Stimulated activated CD8-positive, alpha-beta memory T cell treated with anti-CD3 and anti-CD28 coated beads, Interleukin-4, amount 100 ng/mL, for 48 hours (primary cell): ENCODE results near the gene CDH4.

Experiments
- DNase-seq: peaks from one replicate; pipeline ENCODE4 v3.0.0-alpha.2; 2020

The CDH4 gene

DNA sequence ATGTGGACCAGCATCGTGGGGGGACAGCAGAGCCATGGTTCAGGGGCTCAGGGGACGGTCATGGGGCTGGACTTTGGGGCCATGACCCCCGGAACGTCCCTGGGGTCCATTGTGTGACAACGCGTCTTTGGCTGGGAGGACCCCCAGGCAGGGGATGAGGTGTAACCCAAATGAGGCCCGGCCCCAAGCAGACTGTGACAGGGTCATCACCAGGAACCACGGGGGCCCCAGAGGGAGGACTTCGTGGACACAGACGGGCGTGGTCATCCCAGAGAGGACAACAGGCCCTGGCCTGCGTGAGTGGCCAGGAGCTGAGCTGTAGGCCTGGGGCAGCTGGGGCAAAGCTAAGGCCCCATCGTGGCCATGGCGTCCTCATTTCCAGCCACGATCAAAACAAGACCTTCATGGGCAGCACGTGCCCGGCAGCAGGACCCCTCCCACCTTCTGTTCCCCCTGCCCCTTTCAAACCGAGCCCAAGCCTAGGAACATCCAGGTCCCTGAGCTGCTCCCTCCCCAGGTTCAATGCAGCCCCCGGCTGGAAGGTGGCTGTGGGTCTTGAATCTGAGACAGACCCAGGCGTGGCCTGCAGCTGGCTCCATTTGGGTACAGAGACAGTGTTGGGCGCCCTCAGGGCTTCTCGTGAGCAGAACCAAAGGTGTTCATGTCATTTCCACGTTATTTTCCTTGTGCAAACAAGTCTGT is 625.9 kb downstream of the CDH4 start:
- no peak for DNase-seq

DNA sequence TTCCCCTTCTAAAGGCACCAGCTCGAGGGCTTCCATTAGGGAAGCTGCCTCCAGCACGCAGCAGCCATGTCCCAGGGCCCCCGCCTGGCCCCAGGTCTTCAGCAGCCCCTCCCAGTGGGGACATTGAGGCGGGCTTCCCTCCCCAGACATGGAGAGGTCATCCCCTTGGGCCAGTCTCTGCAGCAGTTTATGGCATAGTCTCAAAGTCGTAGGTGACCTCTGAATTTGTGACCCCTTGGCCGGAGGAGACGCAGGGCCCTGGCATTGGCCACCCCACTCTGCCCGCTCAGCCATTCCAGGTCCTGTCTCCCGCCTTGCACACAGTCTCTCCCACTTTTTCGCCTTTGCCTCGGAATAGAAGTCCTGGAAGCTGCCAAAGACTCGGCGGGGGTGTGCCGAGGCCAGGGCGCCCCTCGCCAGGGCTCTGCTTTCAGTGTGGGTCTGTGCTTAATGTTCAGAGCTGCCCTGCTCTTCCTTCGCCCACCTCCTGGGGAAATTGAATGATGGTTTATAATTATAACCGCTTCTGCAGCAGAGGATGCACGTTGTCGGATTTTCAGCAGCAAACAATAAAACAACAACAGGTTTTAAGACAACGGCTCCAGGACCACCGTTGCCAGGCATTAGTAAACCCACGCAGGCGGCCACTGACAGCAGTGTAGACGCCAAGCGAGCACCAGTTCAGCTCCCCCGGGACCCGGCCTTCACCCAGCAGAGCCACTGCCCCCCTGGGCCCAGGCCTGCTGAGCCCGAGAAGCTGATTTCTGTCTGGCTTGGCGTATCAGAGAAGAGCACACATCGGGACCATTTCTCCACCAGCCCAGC is 626.6 kb downstream of the CDH4 start:
- no peak for DNase-seq

DNA sequence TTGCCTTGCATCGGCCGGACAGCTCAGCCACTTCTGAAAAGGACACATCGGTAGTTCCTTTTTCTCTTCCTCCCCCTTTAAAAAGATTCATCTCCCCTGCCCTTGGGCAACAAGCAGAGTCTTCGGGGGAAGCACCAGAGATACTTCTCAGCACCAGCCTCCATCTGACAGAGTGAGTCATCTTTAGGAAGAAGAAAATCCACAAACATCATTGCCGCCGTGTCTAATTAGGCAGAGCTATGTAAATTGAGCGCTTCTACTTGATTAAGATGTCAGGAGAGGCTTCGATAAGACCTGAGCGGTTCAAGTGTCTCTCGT is 627.2 kb downstream of the CDH4 start:
- DNase-seq = no peak

DNA sequence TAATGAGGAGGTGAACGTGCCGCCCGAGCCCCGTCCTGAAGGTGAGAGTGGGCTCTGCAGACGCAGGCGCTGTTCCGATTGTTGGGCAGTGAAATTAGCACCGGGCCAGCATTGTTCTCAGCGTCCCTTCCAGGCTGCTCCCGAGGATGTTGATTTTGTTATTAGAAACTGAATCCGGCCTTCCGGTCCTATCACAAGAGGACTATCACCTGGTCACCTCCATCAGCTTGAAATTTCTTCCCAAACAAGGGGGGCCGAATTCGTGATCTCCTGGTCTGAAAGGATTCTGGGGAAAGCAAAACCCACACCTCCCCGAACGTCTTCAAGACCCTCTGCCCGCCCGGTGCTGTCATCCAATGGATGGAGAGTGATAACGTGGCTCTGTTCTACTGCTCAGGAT is 627.6 kb downstream of the CDH4 start:
- DNase-seq = no peak

DNA sequence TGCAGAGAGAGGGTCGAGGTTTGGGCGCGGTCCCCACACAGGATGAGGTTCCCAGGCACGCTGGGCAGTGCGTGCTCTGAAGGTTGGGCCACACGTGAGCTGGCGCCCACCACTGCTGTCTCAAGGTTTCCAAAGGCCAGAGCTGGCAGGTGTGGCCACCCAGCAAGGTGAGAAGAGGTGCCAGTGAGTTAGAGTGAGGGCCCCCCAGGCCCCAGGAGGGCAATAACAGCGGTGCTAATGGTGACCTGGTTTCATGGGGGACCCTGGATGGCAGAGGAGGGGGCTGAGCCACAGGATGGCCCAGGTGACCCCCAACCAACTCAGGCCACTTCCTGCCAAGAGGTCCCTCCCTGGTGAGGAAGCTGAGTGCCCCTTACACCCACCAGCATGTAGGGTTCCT is 628.6 kb downstream of the CDH4 start:
- no peak for DNase-seq

DNA sequence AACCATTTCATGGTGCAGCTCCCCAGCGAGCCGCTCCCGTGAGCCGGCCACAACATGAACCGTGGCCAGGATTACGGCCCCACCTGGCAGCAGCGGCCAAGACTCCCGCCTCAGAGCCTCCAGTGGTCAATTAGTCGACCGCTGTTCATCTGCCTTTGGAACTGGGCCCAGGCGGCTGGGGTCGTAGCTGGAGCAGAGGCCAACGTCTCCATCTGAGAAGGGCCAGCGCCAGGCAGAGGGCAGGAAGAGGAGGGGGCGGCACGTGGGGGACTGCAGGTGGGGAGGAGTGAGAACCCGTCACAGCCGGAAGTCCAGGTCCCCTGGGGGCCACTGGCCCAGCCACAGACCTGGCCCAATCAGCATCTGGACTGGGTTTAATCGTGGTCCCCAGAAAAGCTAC is 629.4 kb downstream of the CDH4 start:
- DNase-seq = no peak

DNA sequence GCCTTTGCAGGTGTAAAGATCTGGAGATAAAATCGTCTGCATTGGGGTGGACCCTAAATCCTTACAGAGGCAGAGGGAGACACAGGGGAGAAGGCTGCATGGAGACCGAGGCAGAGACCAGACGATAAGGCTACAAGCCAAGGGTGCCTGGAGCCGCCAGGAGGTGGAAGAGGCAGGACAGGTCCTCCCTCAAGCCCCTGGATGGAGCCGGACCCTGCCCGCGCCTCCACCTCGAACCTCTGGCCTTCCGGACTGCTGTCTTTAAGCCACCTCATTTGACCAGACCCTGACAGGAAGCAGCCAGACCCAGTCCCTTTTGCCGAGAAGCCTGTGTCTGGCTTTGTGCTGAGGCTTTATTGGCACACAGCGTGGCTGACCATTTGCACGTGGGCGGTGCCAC is 629.8 kb downstream of the CDH4 start:
- no peak for DNase-seq

DNA sequence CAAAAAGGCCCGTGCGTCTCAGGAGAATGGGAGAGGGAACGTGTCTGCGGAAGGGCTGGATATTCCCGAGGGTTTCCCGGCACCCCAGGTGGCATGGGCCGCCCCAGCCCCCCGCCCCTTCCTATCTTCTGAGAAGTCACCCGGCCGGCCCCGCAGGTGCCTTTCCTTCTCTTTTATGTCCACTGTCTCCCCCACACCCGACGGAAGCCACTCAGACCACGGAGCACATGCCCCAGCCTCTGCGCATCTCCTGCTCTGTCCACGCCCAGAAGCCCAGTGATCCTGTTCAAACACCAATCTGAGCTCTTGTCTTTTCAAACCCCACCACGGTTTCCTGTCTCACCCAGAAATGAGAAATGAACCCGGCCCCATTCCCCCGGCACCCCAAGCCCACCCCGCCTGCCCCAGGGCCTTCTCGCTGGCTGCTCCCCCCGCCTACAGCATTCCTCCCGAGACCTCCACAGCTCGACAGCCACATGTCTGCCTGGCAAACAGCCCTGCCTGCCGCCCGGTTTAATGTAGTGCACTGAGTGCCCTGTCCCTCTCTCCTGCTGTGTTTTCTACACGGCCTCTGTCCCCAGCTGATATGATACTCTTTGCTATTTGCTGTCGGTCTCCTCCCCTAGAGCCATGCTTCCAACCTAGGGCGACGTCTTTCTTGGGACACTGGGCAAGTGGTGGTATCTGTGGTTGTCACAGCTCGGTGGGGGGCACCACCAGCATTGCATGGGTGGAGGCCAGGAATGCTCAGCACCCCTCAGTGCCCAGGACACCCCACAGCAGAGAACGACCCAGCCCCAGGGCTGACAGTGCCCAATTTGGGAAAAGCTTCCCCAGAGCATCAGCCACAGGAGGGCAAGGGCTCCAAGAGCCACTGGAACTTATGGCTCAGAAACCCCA is 630.9 kb downstream of the CDH4 start:
- DNase-seq = no peak

DNA sequence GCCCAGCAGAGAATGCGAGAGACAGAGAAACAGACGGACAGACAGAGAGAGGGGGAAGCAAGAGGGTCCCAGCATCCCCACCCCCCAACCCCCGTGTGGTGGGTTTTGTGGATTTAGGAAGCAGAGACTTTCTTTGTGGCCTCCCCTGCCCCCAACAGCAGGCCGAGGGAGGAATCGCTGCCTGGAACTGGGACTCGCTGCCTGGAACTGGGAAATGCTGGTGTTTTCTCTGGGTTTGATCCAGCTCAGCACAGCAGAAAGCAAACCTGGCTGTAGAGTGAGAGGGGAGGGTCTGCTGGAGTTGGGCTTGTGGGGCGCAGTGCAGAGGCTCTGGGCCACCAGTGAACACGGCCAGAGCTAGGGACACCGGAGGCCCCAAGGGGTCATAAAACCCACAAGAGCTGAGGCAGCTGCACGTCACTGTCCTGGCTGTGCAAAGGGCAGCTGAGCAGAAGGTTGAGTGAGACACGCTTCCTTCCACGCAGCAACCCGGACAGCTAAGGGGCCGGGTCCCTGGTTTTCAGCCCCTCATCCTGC is 631.9 kb downstream of the CDH4 start:
- DNase-seq = no peak

DNA sequence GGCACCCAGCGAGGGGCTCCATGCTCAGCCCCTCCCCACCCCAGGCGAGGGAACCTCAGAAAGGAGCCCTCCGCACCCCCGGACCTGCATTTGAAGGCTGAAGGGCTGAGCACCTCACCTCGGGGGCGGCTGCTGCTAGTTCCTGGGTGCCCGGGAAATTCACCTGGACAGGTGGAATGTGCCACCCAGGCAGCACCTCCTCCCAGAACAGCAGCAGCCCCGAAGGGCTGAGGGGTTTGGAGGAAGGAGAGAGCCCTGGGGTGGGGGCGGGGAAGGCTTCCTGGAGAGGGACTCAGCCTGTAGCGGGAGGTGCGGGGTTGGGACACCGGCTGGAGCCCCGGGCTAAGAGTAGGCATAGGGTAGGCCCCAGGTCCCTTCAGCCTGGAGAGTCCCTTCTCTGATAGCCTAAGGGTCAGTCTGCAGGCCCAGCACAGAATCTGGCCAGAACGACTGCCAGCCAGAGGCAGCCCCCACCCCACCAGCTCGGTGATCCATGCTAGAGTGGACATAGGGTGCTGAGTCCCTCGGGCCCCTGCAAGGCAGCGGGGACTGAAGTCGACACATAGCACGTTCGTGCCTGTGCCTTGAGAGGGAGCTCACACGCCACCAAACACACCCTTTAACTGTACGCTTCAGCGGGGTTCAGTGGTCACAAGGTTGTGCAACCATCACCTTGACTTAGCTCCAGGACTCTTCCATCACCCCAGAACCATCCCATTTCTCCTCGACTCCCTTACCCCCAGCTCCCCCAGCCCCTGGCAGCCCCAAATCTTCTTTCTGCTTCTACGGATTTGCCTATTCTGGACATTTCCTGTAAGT is 632.7 kb downstream of the CDH4 start:
- DNase-seq = no peak

DNA sequence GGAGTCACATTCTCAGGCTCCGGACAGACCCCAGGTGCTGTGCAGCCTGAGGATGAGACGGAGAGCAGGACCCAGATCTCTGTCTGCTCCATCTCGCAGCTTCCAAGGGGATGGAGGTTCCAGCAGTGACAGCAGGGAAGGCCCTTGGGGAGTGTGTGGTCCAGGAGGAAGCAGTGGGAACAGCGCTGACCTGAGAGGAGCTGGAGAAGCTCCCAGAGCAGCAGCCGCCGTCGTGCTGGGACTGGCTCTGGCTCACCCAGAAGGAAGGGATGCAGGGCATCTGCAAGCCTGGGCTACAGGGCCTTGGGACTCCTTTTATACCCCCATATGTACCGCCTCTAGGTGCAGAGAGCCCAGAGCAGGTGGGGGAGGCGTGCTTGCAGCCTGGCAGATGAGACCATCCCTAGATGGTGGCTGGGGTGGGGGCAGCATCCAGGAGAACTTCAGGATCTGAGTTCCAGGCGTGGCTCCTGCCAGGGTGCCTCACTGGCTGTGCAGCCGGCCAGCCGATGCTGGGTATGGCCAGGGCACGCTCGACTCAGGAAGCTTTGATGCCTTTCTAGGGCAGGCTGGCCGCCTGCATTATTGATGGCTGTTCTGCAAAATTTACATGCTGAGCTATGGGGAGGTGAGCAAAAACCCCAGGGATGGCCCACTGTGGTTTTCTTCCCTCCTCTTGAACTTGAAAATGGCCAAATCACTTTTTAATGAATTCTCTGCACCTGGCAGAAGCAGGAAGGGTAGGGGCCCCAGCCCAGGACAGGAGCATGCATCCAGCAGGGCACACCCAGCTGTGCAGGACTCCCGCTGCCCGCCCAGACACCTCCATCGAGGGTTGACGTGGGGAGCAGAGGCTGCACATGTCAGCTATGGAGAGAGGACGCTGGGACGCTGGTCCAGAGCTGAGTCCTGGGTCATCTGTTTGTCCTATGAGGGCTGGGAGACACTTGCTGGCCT is 634.0 kb downstream of the CDH4 start:
- DNase-seq = no peak

DNA sequence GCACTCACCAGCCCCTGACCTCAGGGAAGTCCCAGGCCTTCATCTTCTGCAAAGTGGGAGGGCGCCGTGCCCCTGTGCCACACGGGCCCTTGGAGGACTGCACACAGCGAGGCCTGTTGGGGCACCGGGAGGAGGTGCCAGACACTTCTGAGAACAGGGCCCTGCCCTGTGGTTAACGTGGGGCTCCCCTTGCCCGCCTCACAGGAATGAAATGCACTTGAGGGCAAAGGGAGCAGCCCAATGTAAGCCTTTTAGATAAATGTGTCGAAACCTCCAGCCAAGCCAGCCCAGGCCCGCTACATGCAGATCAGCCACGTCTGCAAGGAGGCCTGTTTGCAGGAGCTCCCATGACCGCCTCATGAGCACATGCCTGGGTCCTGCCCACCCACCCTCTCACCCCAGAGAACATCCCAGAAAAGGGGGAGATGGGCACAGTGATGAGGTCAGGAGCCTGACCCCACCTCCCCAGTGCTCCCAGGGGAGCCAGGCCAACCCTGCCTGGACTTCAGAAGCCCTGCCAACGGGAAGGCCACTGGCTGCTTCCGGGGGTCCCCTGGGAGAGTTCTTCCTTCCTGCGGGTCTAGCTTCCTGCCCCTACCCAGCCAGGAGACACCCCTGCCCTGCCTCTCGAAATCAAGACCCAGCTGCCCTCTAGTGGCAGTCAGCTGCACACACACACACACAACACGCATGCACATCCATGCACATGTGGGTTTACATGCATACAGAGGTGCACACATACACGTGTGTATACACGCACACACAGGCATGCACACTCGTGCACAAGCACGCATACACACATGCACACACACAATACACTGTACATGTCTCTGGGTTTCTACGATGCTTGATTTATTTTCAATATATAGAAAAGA is 634.9 kb downstream of the CDH4 start:
- DNase-seq = peak; percentile 50

DNA sequence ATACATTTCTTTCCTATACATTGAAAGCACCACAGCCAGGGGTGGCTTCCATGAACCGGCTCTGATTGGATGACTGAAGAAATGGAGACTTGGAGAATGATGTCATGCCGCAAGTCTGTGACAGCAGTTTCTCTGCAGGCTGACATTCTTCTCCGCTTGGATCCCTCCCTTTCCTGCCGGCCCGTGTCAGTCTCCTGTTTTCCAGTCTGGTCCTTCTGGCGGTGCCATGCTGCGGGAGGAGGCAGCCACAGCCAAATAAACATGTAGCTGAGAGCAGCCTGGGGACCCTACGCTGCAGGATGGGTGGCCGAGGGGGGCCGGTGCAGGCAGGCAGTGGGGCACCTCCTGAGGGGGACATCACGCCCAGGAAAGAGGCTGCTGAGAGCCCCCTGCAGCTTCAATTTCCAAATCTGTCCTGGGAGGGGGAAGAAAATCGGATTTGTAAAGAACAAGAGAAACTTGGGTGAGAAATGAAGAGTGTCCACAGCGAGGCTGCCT is 635.6 kb downstream of the CDH4 start:
- no peak for DNase-seq

DNA sequence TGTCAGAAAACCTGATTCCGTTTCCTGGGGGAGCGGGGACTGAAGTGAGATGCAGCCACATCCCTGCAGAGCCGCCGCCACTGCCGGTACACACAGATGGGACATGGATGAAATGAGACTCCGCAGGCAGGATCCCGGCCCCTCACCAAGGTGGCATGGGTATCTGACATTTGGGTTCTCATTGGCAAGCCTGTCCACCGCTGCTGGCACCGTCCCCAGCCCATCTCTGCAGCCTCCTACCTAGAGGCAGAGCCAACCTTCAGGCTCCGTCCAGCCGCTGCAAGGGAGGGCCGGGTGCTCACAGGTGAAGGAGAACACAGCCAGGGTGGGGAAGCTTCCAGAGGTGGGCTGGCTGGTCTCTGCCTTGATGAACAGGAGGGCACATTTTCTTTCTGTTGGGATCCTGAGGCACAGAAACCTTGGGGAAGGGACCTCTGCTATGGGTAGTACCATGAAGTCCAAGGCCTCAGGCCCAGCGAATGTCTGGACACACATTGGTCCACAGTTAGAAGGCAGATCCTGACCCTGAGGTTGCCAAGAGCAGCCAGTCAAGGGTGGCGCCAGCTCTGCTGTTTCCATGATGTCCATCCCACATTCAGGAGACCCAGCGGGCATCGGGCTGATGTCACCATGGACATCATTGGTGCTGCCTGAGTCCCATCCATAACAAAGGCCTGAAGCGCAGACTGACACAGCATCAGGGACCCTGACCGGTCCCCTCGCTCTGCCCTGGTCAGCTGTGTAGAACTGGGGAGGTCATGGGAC is 636.2 kb downstream of the CDH4 start:
- no peak for DNase-seq

DNA sequence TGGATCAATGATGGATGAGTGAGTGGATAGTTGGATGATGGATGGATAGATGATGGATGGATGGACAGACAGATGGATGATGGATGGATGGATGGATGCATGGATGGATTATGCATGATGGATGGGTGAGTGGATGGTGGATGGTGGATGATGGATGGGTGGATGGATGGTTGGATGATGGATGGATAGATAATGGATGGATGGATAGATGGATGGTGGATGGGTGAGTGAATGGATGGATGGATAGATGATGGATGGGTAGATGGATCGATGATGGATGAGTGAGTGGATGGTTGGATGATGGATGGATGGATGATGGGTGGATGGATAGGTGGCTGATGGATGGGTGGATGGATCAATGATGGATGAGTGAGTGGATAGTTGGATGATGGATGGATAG is 637.6 kb downstream of the CDH4 start:
- no peak for DNase-seq

DNA sequence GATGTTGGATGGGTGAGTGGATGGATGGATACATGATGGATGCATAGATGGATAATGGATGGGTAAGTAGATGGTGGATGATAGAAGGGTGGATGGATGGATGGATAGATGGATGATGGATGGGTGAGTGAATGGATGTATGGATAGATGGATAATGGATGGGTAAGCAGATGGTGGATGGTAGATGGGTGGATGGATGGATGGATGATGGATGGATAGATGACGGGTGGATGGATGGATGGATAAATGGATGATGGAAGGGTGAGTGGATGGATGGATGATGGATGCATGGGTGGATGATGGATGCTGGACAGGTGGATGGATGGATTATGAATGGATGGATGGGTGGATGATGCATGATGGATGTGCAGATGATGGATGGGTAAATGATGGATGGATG is 638.1 kb downstream of the CDH4 start:
- DNase-seq = no peak

DNA sequence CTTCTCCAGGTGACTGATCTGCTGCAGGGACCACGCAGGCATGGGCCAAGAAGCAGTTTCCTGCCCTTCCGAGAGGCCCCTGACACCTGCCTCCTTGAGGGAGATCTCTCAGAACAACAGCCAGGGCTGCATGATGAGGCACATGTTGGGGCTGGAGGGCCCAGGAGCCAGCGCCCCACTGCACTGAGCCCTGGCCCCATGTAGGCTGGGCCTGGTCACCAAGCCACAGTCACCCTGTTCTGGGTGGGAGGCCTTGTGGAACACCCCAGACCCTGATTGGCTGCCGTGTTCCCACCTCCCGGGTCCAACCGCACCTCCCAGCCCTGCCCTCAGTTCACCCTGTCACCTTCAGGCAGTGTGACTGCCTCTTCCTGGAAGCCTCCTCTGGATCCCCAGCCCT is 639.4 kb downstream of the CDH4 start:
- no peak for DNase-seq

DNA sequence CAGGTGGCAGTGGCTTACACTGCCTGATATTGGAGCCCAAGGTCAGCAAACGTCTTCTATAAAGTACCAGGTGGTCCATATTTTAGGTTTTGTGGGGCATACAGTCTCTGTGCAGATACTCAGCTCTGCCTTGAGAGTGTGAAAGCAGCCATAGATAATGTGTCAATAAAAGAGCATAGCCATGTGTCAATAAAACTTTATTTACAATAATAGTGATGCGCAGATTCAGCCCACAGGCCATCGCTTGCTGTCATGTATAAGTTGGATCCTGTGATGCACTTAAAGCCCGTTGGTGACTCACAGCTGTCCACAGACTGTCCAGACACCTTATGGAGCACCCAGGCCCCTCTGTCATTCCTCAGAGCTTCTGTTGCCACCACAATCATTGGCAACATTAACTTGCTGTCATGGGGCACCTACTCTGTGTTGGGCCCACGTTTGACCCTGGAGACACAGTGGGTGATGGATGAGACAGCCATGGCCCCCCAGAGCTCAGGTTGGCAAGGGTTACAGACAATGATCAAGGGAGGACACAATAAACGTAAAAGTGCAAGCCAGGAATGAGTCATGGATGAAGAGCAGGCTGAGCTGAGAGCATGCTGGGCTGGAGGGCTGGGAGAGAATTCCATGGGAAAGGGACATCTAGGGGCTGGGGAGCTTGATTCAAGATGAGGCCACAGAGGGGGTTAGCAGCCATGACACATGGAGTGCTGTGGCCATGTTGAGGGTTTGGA is 640.0 kb downstream of the CDH4 start:
- DNase-seq = no peak

DNA sequence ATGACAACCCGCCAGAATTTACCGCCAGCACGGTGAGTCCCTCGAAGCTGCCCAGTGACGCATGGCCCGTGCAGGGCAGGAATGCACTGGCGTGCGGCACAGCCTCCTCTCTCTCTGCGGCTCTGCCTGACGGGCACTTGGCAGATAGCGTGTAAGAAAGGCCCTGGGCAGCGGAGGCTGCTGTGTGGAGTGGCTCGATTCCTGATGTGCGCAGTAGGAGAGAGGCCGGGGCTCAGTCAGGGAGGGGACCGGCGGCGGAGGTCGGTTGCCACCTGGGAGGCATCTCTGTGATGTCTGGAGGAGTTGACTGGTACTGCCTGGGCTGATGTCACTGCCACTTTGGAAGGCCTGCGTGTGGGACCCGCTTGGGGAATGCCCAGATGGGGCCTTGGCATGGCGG is 643.0 kb downstream of the CDH4 start:
- no peak for DNase-seq
